KMS-11 (cell line): Measurements from ENCODE around the gene FRMPD4.

Experiments used
- H2AFZ ChIP-seq: fragments of 200-600 bp; sonication (generic); 2 replicates; pipeline ENCODE4 v1.6.1; 2016; ENCODE audit warnings: antibody characterized with exemption, mixed run types, low read depth
- H3K27ac ChIP-seq: fragments of 200-600 bp; sonication (generic); 2 replicates; pipeline ENCODE4 v1.6.1; 2016; ENCODE audit warnings: mild to moderate bottlenecking, mixed run types
- H3K27me3 ChIP-seq: fragments of 200-600 bp; sonication (generic); 2 replicates; pipeline ENCODE4 v1.6.1; 2017; ENCODE audit warnings: mild to moderate bottlenecking, low read depth, mixed run types, moderate library complexity; ENCODE audit not compliant: insufficient read depth
- H3K36me3 ChIP-seq: fragments of 200-600 bp; sonication (generic); 2 replicates; pipeline ENCODE4 v1.6.1; 2017; ENCODE audit warnings: mild to moderate bottlenecking, mixed run types; ENCODE audit not compliant: insufficient read depth
- H3K4me1 ChIP-seq: fragments of 200-600 bp; sonication (generic); 2 replicates; pipeline ENCODE4 v1.6.1; 2016; ENCODE audit warnings: mild to moderate bottlenecking, low read depth, mixed run types; ENCODE audit not compliant: poor library complexity, severe bottlenecking
- H3K4me2 ChIP-seq: fragments of 200-600 bp; sonication (generic); 2 replicates; pipeline ENCODE4 v1.7.0; 2016; ENCODE audit warnings: mild to moderate bottlenecking, mixed run types
- H3K4me3 ChIP-seq: fragments of 200-600 bp; sonication (generic); IDR thresholded peaks from 2 replicates; pipeline ENCODE4 v1.6.1; 2017; ENCODE audit warnings: low read depth, low read length, mixed read lengths; ENCODE audit not compliant: insufficient read depth
- H3K79me2 ChIP-seq: fragments of 200-600 bp; sonication (generic); 2 replicates; pipeline ENCODE4 v1.6.1; 2016; ENCODE audit warnings: low read depth, mixed run types; ENCODE audit not compliant: insufficient read depth
- H3K9ac ChIP-seq: fragments of 200-600 bp; sonication (generic); 2 replicates; pipeline ENCODE4 v1.6.1; 2016; ENCODE audit warnings: mild to moderate bottlenecking, mixed run types
- H4K20me1 ChIP-seq: fragments of 200-600 bp; sonication (generic); 2 replicates; pipeline ENCODE4 v1.6.1; 2016; ENCODE audit warnings: mild to moderate bottlenecking, mixed run types; ENCODE audit not compliant: insufficient read depth
- CTCF ChIP-seq: fragments of 200-600 bp; sonication (generic); conservative IDR thresholded peaks from 2 replicates; pipeline ENCODE4 v1.6.1; 2017; ENCODE audit warnings: low read depth, mild to moderate bottlenecking, antibody characterized with exemption, low read length, moderate library complexity, mixed read lengths

Gene FRMPD4

GRCh38 chrX:12700745-12701144, 562.5 kb downstream of the FRMPD4 start:
- H3K79me2 ChIP-seq = no peaks in the 10 kb centered on the region
- H3K27me3 ChIP-seq = no peaks in the 10 kb centered on the region
- peaks cover 6% of the 10 kb centered on the region for H3K4me1 ChIP-seq
- no peak overlapping the region for H3K4me3 ChIP-seq
- no peak overlapping the region for H3K9ac ChIP-seq
- H4K20me1 ChIP-seq = no peaks in the 10 kb centered on the region
- no peaks in the 10 kb centered on the region for H3K36me3 ChIP-seq
- H3K4me2 ChIP-seq = no peak overlapping the region
- H2AFZ ChIP-seq = no peak overlapping the region
- no peak overlapping the region for H3K27ac ChIP-seq
- no peak for TF ChIP-seq CTCF

GRCh38 chrX:12701628-12702027, 563.4 kb downstream of the FRMPD4 start:
- H3K27ac ChIP-seq = no peak overlapping the region
- no peaks in the 10 kb centered on the region for H3K27me3 ChIP-seq
- H3K79me2 ChIP-seq = no peaks in the 10 kb centered on the region
- TF ChIP-seq CTCF = peak; percentile 74
- no peak overlapping the region for H3K9ac ChIP-seq
- H3K36me3 ChIP-seq = no peaks in the 10 kb centered on the region
- peaks cover 6% of the 10 kb centered on the region for H3K4me1 ChIP-seq
- H4K20me1 ChIP-seq = no peaks in the 10 kb centered on the region
- peak overlapping the region; percentile 36; the same call in 1 of the 2 replicates for H2AFZ ChIP-seq
- no peak overlapping the region for H3K4me3 ChIP-seq
- H3K4me2 ChIP-seq = peak overlapping the region; percentile 8; the same call in 1 of the 2 replicates

DNA sequence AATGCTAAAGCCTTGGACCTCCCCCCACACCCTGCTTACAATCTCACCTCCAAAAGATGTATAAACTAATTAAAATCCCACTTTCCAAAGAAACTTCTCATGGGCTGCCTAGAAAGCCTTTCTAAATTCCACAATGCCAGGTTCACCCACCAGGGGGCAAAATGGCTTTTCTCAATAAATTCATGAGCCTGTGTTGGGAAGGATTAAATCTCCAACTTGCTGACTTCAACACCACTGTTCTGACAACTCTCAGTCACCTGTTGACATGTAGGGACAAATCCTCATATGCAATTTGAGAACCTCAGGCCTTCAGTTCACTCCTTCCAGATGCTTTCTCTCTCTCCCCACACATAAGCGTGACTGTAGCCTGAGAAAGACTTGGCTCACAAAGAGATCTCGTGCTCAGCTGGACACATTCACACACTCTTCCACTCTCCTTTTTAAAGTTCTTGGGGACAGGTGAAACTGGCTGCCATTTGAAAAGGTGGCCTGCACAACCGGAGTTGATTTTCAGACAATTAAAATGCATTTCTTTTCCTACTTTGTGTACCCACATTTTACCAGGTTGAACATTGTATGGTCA, 564.3 kb downstream of the FRMPD4 start:
- H2AFZ ChIP-seq = no peak overlapping the region
- peaks cover 6% of the 10 kb centered on the region for H3K4me1 ChIP-seq
- H3K27ac ChIP-seq = no peak overlapping the region
- H3K36me3 ChIP-seq = no peaks in the 10 kb centered on the region
- H3K9ac ChIP-seq = no peak overlapping the region
- H3K4me3 ChIP-seq = no peak overlapping the region
- H4K20me1 ChIP-seq = no peaks in the 10 kb centered on the region
- H3K4me2 ChIP-seq = no peak overlapping the region
- H3K79me2 ChIP-seq = no peaks in the 10 kb centered on the region
- TF ChIP-seq CTCF = peak; percentile 54
- H3K27me3 ChIP-seq = no peaks in the 10 kb centered on the region

DNA sequence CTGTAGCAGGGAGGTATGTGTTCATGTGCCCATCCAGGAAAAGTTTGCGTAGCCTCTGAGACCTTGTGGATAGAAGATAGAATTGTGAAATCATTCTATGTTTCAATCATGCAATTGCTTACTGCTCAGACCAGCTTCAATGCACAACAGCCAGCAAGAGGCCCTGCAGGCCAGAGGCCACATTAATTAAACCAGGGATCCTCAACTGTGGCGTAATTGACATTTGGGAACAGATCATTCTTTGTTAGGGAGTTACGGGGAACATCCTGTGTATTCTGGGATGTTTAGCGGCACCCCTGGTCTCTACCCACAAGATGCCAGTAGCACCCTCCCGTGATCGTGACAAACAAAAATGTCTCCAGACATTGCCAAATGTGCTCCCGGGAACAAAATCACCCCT, 566.4 kb downstream of the FRMPD4 start:
- no peak for TF ChIP-seq CTCF
- no peaks in the 10 kb centered on the region for H3K27me3 ChIP-seq
- H3K36me3 ChIP-seq = no peaks in the 10 kb centered on the region
- peaks cover 6% of the 10 kb centered on the region for H3K4me1 ChIP-seq
- no peak overlapping the region for H3K4me3 ChIP-seq
- no peak overlapping the region for H3K27ac ChIP-seq
- H3K4me2 ChIP-seq = no peak overlapping the region
- H2AFZ ChIP-seq = no peak overlapping the region
- H4K20me1 ChIP-seq = no peaks in the 10 kb centered on the region
- no peaks in the 10 kb centered on the region for H3K79me2 ChIP-seq
- H3K9ac ChIP-seq = no peak overlapping the region
